Activated B cell treated with CpG ODN at 0.5 μM for 24 hours (primary cell): Measurements from ENCODE around the gene NDFIP1. TPM values are rescaled to one million over a fixed set of nuclear protein-coding genes. Genes with fewer than 3 reads are reported as not detected.
"Not testable (repeated sequence)": the region's sequence is repeated elsewhere in the genome, so short reads cannot be mapped to it uniquely, and the experiment has no call there.

ENCODE experiments used
- ATAC-seq: fragments of 200-7000 bp; cut with Tn5 transposase; one replicate; pipeline ENCODE4 v1.10.0; 2021; ENCODE audit warnings: low read depth, mild to moderate bottlenecking, moderate library complexity
- CTCF ChIA-PET: fragments of 350-600 bp; sonication (Branson Sonifier 250); formaldehyde crosslinking; loops from one replicate; lab custom pipeline; 2021; ENCODE audit warnings: antibody characterized with exemption; lab: Charles Lee
- POLR2A ChIA-PET: fragments of 350-600 bp; sonication (Branson Sonifier 250); formaldehyde crosslinking; loops from one replicate; lab custom pipeline; 2021; ENCODE audit warnings: antibody characterized with exemption; lab: Charles Lee
- DNase-seq: peaks from one replicate; pipeline ENCODE4 v3.0.0; 2022
- H3K27ac Mint-ChIP-seq: one replicate; pipeline ENCODE4 v1.8.0; 2020; ENCODE audit warnings: mixed read lengths
- H3K27me3 Mint-ChIP-seq: one replicate; pipeline ENCODE4 v1.8.0; 2021; ENCODE audit warnings: mixed read lengths
- H3K36me3 Mint-ChIP-seq: one replicate; pipeline ENCODE4 v1.8.0; 2021; ENCODE audit warnings: low read depth, mixed read lengths
- H3K4me1 Mint-ChIP-seq: one replicate; pipeline ENCODE4 v1.8.0; 2021; ENCODE audit warnings: mixed read lengths
- H3K4me3 Mint-ChIP-seq: one replicate; pipeline ENCODE4 v1.8.0; 2020; ENCODE audit warnings: mild to moderate bottlenecking, mixed read lengths
- H3K9me3 Mint-ChIP-seq: one replicate; pipeline ENCODE4 v1.8.0; 2020; ENCODE audit warnings: mixed read lengths
- CTCF ChIP-seq: fragments of 200-600 bp; IDR thresholded peaks from one replicate; pipeline ENCODE4 v1.8.0; 2022; ENCODE audit warnings: antibody characterized with exemption, mild to moderate bottlenecking
- intact Hi-C: fragments of 100-400 bp; cut with micrococcal nuclease; formaldehyde crosslinking; loops from one replicate; pipeline ENCODE4 v1.15.1; 2024
- total RNA-seq: library from RNA; stranded (reverse); gene quantifications from 2 replicates; pipeline ENCODE4 v1.2.3, GENCODE V29; 2022

The NDFIP1 gene
- total RNA-seq, 1 donor from 2014 or later, result 24.2 TPM

GRCh38 chr5:142184988-142185387, 76.4 kb downstream of the NDFIP1 start:
- no peaks in the 10 kb centered on the region for H3K36me3 Mint-ChIP-seq
- H3K4me1 Mint-ChIP-seq, result peaks cover 1% of the 10 kb centered on the region
- H3K4me3 Mint-ChIP-seq, result no peak overlapping the region
- ATAC-seq (no peak), DNase-seq (no peak)
- TF ChIP-seq CTCF, result no peak
- H3K27ac Mint-ChIP-seq, result no peak overlapping the region
- H3K27me3 Mint-ChIP-seq, result peaks cover 10% of the 10 kb centered on the region
- H3K9me3 Mint-ChIP-seq, result no peaks in the 10 kb centered on the region
- ChIA-PET POLR2A (no interaction called here), CTCF (no interaction called here)
- intact Hi-C loops, result no loop called here

DNA sequence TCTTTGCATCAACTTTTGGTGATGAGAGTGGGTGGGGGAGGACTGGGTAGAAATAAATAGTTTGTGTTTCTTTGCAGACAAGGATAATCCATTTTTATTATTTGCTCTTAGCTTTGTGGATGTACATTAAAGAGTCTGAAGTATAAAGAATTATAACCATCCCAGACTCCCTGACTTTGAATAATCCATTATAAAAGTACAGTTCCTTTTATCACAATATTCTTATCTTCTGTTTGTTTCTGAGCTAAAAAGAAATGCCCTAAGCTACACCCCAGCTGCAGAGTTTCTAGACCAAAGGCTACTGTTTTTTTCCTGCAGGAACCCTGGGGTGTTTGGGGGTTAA, 77.9 kb downstream of the NDFIP1 start:
- peaks cover 10% of the 10 kb centered on the region for H3K27me3 Mint-ChIP-seq
- H3K36me3 Mint-ChIP-seq, result no peaks in the 10 kb centered on the region
- CTCF ChIA-PET, result no interaction called here
- POLR2A ChIA-PET, result no interaction called here
- no peak for DNase-seq
- H3K9me3 Mint-ChIP-seq, result no peaks in the 10 kb centered on the region
- no peak overlapping the region for H3K4me3 Mint-ChIP-seq
- H3K4me1 Mint-ChIP-seq, result peaks cover 1% of the 10 kb centered on the region
- ATAC-seq, result no peak
- TF ChIP-seq CTCF, result no peak
- intact Hi-C loops, result no loop called here
- no peak overlapping the region for H3K27ac Mint-ChIP-seq

DNA sequence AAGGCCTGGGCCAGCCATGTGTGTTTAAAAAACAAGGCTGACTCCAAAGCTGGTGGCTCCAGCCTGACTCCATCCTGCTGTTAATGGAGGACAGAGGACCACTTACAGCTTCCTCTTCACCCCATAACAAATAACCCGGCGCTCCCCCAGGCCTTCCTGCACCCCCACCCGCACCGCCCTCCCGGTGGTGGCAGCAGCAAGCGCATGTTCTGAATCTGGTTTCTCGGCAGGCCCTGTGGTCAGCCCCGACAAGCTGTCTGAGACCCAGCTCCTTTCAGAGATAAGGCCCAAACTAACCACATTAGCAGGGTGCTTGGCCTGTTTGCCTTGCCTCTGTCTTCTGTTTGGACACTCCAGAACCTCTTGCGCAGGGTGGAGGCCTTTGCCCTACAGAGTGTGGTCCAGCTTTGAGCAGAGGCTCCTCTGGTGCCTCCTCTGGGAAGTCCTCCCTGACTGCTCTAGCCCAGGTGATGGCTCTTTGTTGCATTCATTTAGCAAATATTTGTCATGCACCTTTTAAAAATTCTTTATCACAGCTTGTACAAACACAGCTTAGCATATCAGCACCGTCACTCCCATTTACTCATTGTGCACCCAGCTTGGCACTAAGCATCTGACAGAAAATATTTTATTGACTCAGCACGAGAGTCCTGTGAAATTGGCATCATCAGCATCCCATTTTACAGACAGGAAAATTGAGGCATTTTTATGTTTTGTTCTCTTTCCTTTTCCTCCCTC, 78.4 kb downstream of the NDFIP1 start:
- TF ChIP-seq CTCF, result no peak
- Mint-ChIP-seq H3K36me3 (no peaks in the 10 kb centered on the region), H3K4me3 (no peak overlapping the region), H3K27me3 (peaks cover 10% of the 10 kb centered on the region), H3K9me3 (no peaks in the 10 kb centered on the region), H3K27ac (no peak overlapping the region), H3K4me1 (peaks cover 1% of the 10 kb centered on the region)
- ChIA-PET POLR2A (no interaction called here), CTCF (no interaction called here)
- DNase-seq (no peak), ATAC-seq (no peak)
- intact Hi-C loops, result no loop called here

GRCh38 chr5:142188691-142189090, 80.1 kb downstream of the NDFIP1 start:
- H3K27ac Mint-ChIP-seq, H3K36me3 Mint-ChIP-seq, DNase-seq, H3K4me1 Mint-ChIP-seq, intact Hi-C loops, ATAC-seq, H3K4me3 Mint-ChIP-seq, H3K9me3 Mint-ChIP-seq, H3K27me3 Mint-ChIP-seq, POLR2A ChIA-PET, CTCF ChIA-PET: not testable (repeated sequence)

DNA sequence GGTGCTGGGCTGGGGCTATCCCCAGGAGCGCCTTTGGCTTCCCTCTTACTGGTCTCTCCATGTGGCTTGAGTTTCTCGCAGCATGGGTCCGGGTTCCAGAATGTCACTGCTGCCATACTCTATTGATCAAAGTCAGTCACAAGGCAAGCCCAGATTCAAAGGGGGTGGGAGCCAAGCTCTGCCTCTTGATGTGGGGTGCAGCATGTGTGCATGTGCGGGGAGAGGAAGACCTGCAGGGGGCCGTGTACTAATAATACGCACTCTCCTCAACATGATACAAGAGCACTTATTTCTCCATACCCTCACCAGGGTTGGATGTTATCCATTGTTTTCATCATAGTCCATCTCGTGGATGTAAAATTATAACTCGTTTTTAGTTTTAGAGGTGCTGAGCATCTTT, 81.2 kb downstream of the NDFIP1 start:
- intact Hi-C loops, result no loop called here
- H3K27ac Mint-ChIP-seq, result no peak overlapping the region
- peaks cover 1% of the 10 kb centered on the region for H3K4me1 Mint-ChIP-seq
- CTCF ChIA-PET, result no interaction called here
- ATAC-seq (no peak), DNase-seq (no peak)
- H3K27me3 Mint-ChIP-seq, result peaks cover 10% of the 10 kb centered on the region
- POLR2A ChIA-PET, result no interaction called here
- no peaks in the 10 kb centered on the region for H3K36me3 Mint-ChIP-seq
- H3K4me3 Mint-ChIP-seq, result no peak overlapping the region
- no peak for TF ChIP-seq CTCF
- no peaks in the 10 kb centered on the region for H3K9me3 Mint-ChIP-seq

GRCh38 chr5:142191776-142192175, 83.2 kb downstream of the NDFIP1 start:
- Mint-ChIP-seq H3K27me3 (peaks cover 7% of the 10 kb centered on the region), H3K4me1 (peaks cover 1% of the 10 kb centered on the region), H3K27ac (no peak overlapping the region), H3K9me3 (no peaks in the 10 kb centered on the region), H3K4me3 (no peak overlapping the region), H3K36me3 (no peaks in the 10 kb centered on the region)
- ChIA-PET CTCF (no interaction called here), POLR2A (no interaction called here)
- intact Hi-C loops, result no loop called here
- ATAC-seq, result no peak
- TF ChIP-seq CTCF, result no peak
- no peak for DNase-seq
